HG02981 (cell line): ENCODE measurements around the gene CHD6.
"Not testable (repeated sequence)": the region's sequence is repeated elsewhere in the genome, so short reads cannot be mapped to it uniquely, and the experiment has no call there.

Experiments
- ATAC-seq: cut with Tn5 transposase; IDR thresholded peaks from one replicate; pipeline ENCODE4 v1.9.1; 2021; ENCODE audit warnings: mild to moderate bottlenecking, moderate library complexity; ENCODE audit not compliant: unreplicated experiment

Gene CHD6

DNA sequence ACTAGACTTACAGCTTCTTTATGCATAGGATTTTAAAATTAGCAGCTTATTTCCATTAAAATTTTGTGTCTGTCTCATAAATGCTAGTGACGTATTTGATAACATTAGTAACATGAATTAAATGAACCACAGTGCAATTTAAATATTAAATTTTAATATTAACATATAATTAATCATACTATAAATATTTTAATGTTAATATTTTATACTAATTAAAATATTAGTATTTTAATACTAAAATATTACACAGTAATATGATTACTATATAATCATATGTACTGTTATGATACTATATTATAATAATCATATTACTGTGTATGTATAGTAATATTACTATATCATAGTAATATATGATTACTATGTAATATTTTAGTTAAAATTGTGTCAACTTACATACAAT, 73.7 kb downstream of the CHD6 start:
- ATAC-seq: no peak

DNA sequence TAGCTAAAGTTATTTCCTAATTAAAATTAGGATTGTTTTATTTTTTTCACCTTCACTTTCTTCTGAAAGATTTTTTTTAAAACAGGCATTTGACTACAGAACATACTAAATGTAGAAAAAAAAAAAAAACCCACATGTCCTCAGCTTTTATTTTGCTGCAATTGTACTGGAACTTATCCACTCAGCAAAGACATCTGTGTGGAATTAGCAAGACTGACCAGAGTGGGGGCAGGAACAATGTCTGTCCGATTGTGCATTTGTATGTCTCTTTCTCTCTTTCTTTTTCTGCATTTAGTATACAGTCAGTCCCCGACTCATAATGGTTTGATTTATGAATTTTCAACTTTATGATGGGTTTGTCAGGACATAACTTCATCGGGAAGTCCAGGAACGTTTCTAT, 77.3 kb downstream of the CHD6 start:
- ATAC-seq: no peak

DNA sequence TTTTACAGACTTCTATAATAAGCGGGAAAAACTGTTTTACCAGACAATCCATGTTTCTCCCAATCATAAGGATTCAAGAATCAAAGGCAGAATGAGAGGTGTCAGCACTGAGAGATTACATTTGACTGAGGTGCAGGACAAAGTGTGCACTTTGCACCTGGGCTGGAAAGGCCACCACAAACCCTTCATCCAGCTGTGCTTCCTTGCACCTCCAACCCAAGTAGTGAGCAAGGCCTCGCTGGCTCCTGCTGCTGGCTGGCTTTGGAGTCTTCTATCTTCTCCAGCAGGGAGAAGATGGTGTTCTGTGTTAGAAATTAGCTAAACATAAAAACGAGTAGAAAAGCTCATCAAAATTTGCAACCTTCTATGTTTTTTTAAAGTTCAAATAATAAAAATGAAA, 77.7 kb downstream of the CHD6 start:
- no peak for ATAC-seq

DNA sequence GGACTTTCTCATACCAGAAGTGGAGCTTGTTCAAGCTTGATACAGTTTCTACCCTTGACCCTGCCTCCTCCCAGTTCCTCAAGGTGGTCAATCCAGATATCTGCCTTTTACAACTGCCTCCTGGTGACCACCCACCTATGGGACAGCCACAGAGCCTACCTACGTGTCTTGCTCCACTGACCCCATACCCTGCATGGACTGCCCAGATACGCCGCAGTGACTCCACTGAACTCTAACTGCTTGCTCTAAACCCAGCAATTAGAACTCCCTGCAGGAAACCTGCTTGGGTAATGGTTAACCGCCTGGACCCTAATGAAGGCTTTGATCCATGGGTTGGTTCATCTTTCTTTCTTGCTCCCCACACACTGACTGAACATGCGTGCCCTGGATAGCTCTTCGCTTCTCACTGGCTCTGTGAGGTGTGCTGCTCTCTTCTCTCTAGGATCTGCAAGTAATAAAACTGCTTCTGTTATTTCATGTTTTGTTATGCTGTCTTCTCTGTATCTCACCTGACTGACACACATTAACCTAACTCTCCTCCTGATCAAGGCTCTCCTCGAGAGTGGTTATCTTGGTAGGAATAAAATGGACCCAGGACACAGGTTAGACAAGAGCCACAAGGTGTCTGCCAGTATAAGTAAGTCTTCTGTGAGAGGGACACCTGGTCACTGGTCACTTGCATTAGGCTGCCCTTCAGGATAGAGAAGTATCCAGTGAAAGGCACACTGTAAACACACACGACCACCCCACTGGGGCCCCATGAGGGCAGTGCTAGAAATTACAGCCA, 79.2 kb downstream of the CHD6 start:
- no peak for ATAC-seq

DNA sequence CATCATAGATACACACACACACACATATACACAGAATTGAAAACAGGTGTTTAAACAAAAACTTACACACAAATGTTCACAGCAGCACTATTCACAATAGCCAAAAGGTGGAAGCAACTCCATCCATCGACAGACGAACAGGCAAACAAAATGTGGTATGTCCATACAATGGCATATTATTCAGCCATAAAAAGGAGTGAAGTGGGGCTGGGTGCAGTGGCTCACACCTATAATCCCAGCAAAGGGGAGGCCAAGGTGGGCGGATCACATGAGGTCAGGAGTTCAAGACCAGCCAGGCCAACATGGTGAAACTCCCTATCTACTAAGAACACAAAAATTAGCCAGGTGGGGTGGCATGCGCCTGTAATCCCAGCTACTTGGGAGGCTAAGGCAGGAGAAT, 80.3 kb downstream of the CHD6 start:
- no peak for ATAC-seq

DNA sequence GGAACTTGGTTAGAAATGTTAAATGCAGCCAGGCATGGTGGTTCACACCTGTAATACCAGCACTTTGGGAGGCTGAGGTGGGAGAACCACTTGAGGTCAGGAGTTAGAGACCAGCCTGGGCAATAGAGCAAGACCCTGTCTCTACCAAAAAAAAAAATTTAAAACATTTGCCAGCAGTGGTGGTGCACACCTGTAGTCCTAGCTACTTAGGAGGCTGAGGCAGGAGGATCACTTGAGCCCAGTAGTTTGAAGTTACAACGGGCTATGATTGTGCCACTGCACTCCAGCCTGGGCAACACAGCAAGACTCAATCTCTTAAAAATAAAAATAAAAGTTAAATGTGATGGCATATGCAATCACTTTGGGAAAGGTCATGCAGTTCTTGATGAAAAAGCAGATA, 82.6 kb downstream of the CHD6 start:
- ATAC-seq: not testable (repeated sequence)

DNA sequence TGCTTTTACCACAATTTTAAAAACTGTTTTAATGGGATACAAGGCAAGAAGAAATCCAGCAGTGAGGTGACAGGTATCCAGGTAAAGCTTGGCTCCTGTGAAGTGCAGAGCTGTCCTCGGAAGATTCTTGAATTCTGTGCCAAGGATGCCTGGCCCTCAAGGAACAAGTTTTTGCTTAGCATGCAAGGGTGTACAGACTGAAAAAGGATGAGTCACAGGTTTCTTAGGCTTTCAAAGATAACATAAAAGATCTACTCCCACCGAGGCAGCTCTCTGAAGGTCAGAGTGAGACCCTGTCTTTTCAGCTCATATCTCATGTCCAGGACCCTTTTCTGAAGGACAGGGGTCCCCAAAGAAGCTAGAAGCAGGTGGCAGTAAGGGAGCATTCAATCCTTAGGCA, 83.3 kb downstream of the CHD6 start:
- ATAC-seq: no peak

DNA sequence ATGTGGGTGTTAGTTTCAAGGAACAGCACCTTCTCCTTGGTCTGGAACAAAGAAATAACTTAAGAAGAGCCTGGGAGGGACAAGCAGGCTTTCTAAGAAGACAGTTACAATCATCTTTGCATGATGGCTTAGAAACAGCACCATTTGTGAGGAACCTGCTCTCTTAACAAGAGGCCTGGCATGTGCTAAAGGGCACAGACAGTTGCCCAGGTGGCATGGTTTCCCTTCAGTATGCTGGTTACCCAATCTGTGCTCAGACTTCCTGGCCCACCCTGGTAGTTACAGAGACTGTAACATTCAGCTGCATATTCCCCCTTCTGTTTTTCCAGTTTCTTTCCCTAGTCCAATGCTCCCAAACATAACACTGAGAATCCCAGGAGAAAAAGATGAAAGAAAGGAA, 84.0 kb downstream of the CHD6 start:
- no peak for ATAC-seq

DNA sequence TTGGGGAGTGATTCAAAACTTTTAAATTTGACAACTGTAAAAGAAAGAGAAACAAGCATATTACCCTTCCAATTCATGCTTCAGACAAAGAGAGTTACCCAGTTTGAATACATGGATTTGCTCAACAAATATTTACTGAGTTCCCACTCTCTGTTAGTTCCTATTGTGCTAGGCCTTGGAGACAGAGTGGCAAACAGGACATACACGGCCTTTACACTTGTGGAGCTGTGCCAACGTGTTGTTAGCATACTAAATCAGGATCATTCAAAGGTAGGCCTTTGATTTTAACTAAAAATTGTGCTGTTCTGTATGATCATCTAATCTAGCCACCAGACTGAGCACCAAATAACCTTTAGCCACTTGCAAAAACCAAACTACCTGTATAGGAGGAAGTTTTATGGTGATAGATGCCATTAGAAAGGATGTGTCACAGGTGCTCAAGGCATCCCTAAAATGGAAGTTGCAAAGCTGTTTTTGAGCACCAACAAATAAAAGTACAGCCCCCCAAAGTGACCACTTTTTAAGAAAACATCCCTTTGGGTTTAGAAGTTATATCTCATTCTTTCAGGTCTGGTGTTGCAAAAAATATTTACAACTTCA, 84.5 kb downstream of the CHD6 start:
- no peak for ATAC-seq

DNA sequence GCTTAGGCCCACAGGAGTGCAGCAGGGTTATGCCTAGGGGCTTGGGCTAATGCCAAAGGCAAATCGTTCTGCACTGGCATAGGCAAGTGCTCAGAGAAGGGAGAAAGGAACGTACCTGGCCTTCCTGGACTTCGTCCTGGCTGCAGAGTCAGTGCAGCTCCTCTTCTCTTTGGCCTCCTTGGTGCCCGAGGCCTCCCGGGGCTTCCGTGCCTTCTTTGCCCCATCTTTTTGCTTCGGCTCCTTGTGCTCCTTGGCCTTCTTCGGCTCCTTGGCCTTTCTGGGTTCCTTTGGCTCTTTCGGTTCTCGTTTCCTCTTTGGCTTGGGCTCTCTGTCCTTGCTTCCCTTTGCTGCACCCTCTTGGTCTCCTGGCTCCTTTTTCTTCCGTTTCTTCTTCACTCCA, 85.2 kb downstream of the CHD6 start:
- ATAC-seq: no peak

DNA sequence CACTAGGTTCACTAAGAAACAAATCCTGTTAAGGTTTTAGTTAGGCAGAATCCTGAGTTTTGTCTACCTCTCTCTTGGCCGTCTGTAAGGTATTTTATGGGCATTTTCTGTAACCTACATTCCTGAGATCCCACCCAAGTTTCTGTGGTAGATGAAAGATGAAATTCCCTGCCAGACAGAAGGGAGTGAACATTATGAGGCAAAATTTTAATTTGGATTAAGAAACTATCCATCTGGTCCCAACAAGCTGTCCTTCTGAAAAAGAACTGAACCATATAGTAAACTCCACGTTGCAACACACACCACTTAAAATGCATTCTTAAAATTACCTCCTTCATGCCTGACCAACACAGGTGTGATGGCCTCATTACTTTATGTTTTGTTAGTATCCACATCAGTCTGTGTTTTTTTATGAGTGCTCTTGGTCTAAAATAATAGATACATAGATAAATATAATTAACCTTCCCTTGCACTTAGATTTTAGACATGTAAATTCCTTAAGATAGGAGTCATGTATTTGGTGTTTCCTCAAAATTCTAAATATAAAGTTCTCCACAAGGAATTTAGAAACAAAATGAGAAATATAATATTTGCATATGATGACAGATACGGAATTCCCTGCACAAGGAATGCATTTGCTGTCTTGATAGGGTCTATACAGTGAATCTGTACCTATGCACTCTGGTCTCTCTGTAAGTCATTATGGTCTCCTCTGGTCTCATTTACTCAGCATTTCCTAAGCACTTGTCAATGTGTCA, 86.5 kb downstream of the CHD6 start:
- ATAC-seq: no peak

DNA sequence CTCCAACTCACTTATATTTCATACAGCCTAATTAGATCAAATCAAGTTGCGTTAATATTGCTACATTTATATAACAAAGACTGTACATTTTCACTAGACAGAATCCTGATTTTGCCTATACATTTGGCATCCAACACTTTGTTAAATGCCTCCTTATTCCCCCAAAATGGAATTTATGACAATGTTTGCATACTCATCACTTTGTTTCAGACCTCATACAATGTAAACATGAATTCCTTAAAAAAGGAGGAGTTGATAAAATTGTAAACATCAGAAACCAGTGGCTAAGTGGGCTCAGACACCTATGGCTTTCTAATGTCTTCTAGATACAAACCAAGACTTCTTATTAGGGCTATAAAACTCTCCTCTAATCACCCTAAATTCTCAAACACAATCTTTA, 87.3 kb downstream of the CHD6 start:
- ATAC-seq: no peak

DNA sequence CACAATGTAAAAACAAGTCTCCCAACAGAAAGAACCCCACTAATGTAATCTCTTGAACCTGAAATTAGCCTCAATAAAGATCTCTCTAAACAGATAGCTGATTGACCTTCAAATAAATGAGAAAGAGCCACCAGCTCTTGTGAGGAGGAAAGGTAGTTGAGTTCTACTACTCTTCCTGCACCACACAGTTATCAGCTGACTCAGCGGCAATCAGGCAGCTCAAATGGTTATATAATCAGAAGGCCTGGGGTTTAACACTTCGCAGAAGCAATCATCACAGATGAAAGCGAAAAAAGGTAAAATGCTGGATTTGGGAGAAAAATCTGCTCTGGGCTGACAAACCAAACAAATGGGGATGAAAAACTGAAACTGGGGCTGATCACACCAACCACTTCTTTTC, 91.8 kb downstream of the CHD6 start:
- no peak for ATAC-seq

DNA sequence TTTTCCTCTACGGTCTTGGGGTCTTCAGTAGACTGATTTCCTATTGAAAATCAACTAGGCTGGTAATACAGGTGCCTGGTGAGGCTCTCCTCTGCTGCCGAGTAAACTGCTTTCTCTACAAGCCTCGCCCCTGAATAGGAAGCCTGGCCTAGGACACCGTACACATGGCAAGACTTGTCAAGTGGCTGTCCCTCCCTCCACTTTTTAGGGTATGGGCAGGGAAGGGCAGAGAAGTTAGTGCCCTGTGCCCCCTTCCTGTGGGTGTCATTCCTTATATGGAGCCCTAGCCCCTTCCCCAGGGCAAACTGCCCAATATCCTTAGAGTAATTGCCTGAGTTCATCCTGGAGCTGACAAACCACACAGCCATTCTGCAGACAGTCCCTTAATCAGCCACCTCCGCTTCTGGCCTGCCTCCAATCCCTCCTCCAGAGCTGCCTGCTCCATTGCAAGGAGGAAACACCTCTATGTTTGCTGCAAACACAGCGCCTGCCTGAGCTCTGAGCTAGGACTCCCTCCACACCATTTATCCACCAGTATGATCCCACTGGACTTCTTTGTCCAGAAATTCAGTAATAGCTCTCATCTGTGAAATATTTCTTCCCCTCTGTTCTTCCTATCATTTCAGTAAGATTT, 93.1 kb downstream of the CHD6 start:
- ATAC-seq: no peak

DNA sequence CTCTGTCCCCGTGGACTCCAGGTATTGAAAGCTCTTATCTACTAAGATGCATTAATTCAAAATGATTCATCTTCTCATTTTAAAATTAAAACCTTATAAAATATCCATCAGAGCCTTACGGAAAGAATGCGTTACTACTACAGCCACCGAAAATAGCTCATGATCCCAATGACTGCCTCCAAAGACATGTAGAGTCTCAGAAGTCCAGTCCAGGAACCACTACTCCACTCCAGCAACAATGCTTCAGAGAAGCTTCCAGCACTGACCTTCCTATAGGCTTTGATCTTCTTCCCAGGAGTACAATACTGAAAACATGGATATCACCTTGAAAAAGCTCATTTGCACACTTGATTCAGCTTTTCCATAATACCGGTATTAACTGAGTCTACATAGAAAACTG, 94.3 kb downstream of the CHD6 start:
- no peak for ATAC-seq

DNA sequence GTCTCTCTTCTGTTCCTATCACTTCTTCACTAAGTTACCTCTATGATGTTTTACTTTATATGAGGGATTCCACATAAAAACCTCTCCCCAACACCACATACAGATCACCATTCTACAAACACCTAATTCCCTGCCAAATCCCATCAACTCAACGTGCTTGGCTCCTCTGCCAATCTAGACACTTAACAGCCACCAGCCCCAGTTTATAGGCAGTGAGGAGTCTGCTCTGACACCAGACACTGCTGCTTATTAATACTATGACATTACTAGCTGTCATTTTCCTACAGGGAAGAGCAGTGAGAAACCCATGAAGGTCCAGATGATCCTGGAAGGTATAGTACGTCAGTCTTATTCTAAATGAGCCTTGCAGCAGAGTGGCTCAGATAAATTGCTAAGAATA, 104.3 kb downstream of the CHD6 start:
- no peak for ATAC-seq

DNA sequence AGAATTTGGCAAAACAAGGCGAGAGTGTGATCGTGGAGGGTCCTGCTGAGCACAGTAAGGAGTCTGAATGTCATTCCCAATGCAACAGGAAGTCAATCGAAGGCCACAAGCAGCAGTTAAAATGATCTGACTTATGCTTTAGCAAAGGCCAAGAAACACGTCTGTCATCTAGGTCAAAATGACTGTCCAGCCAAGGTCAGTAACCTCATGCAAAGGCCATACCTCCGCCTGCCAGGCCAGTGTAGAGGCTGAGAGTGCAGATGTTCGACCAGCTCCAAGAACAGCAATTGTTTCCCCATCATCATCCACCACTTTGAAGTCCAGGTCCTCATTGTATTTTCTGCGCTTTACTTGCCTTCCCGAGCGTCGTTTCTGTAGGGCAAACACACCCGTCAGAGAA, 105.6 kb downstream of the CHD6 start:
- no peak for ATAC-seq

DNA sequence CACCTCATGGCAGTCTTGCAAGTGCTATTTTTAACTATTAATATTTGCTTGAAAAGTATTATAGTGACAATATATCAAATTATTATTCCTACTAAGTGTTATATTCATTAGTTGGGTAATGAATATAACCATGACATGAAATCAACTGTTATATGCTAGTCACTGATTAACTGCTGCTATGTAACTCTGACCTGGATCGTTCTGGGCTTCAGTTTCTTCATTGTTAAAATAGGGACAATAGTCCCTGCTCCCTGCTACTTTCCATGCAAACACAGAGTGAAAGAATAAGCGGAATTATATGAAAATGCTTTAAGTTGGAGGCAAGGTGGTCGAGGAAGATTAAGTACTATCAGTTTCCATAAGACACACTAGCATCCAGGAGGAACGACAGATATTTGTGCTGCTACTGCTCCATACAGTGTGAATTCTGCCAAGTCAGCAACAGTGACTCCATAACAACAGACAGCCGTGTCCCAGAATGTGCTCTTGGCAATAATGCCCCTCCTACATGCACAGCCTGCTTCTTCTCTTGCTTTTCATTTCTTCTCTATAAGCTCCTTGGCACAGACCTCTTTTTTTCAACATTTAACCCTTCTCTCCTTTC, 107.2 kb downstream of the CHD6 start:
- no peak for ATAC-seq

DNA sequence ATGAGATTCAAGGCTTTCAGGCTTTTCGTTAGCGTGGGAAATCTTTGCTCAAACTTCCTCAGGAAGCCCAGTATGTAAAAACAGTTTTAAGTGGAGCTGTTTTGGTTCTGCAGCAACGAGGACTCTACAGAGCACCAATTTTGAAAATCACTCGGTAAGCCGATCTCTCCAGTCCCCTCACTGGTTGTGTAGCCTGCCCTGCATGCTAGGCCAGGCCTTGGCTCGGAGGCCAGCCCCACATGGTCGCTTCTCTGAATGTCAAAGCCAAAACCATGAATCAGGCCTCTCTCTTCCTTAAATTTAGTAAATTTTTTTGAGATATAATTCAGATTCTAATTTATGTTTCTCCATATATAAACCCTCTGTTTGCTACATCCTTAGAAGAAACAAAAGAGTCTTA, 108.0 kb downstream of the CHD6 start:
- ATAC-seq: no peak

DNA sequence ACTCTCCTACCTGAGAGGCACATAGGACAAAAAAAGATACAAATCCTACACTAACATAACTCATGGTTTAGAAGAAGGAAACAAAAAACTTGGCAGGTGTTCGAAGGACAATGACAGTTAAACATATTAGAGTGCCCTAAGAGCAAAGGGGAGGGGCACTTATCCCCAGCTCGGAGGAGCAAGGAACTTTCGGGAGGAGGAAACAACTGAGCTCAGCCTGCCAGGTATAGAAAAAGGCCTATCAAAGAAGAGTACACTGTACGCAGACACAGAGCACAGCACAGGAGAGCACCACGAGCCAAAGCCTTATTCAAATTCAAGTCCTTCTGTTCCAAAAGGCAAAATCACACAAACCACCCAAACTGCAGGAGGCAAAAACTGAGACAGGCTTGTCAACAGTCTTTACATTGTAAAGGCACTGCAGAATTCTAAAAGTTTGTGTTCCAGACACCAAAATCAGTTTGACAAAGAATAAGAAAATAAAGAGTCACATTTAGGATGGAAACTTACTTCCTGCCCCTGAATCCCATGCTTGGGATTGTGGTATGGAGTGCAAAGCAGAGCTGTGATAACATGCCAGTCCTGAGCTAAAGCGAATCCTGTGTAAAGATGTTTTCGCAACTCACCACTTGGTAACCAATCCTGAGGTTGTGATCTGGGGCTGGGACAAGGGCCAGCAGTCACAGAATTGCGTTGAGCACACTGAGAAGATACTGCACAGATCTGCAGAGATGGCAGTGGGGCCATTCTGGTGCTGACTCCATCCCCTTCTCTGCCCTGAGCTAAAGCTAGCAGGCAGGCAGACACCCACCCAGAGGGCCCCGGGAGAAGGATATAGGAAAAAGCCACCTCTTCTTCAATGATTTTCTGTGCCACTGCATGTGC, 108.6 kb downstream of the CHD6 start:
- no peak for ATAC-seq
